NCI-H2196 (cell line): ENCODE measurements around the gene PAPOLG.

ENCODE experiments used
- DNase-seq: peaks from one replicate; lab custom pipeline; 2025; ENCODE audit not compliant: unreplicated experiment; lab: John Stamatoyannopoulos, UW

The PAPOLG gene

DNA sequence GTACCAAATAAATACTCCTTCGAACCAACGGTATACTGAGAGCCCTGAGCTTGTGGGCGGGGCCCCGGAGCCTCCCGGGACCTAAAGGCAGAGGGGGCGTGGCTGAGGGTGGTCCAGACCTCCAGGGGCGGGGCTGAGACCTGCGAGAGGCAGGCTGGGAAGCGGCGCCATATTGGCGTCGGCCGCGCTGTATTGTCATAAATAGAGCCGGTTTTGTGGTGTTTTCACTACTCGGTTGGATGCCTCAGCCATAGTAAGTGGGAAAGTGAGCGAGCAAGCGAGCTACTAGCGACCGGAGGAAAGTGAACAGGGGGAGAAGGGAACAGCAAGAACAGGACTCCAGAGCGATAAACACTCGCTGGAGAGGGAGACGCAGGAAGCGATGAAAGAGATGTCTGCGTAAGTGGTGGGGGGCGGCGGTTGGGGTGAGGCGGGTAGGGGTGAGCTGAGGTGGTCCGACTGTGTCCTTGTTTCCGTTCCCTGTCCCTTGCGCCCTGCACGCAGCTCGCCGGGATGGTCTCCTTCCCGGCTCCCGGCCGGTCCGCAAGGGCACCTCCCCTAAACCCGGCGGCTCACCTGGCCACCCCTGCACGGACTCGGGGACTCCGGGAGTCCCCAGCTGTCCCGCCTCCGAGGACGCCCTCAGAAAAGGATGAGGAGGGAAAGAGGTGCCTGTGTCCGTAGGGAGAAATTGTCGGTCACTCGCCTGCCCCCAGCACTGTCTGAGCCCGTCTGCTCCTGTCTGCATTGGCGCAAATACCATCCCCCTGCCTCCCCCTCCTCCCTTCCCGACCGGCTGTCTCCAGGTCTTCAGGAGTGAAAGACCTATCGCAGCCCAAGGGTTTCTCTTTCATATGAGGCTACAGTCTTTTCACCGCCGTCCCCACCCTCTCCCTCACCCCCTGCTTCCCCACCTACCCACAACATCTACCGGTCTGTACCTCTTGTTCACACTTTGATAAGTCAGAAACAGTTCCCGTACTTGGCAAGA lies at the start of gene PAPOLG:
Gene PAPOLG (plus strand): TSS at position 172 of the 991 bp plus-strand sequence. CDS start 211 bp downstream, at position 383.
- peak; percentile 80 for DNase-seq

GRCh38 chr2:60707750-60708371 lies 48.2 kb upstream of the PAPOLG start:
- peak; percentile 9 for DNase-seq

- no peak for DNase-seq
Observed at GRCh38 chr2:60708630-60709320, 47.3 kb upstream of the PAPOLG start.

GRCh38 chr2:60710707-60711106 lies 45.4 kb upstream of the PAPOLG start:
- DNase-seq, result no peak

GRCh38 chr2:60715561-60715960 lies 40.5 kb upstream of the PAPOLG start:
- DNase-seq, result no peak

GRCh38 chr2:60717691-60718090 lies 38.4 kb upstream of the PAPOLG start:
- no peak for DNase-seq

GRCh38 chr2:60719331-60719730 lies 36.7 kb upstream of the PAPOLG start:
- DNase-seq, result no peak

DNA sequence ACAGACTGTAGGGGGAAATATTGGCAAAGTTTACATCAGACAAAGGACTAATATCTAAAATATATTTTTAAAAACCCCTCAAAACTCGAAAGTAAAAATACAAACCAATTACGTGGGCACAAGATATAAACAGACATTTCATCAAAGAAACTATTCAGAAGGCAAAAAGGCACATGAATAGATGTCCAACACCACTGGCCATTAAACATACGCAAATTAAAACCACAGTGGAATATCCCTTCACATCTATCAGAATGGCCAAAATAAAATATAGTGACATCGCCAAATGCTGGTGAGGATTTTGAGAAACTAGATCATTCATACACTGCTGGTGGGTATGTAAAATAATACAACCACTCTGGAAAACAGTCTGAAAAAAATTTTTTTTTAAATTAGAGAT lies 30.6 kb upstream of the PAPOLG start:
- DNase-seq, result no peak

GRCh38 chr2:60728855-60729254 lies 27.2 kb upstream of the PAPOLG start:
- DNase-seq, result no peak

DNA sequence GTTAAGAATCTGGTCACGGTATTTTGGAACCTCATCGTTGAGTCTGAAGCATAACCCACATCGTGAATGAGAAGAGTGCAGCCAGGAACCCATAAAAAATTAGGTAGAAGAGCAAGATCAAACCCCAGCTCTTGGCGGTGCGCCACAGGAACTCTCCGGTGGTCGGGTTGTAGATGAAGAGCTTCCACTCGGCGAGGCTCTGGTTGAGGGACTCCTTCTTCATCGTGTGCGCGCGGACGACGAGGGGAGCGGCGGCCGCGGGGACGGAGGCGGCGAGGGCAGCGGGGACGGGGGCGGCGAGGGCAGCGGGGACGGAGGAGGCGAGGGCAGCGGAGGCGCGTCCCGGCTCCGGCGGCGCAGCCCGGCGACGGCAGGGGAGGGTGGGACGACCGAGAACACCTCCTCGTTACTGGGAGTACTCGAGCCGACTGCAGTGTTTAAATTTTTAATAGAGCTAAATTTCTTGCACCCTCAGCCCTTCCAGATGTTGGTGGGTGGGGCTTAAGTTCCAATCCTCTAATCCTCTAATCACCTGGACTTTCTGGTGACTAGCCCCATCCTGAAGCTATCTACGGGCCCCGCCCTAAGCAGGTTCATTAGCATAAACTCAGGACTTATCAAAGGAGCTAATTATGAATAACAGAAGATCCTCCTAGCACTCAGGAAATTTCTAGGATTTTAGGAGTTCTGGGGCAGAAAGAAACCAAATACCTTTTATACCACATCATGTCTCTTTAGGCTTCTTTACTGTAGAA lies 20.4 kb upstream of the PAPOLG start:
- no peak for DNase-seq

DNA sequence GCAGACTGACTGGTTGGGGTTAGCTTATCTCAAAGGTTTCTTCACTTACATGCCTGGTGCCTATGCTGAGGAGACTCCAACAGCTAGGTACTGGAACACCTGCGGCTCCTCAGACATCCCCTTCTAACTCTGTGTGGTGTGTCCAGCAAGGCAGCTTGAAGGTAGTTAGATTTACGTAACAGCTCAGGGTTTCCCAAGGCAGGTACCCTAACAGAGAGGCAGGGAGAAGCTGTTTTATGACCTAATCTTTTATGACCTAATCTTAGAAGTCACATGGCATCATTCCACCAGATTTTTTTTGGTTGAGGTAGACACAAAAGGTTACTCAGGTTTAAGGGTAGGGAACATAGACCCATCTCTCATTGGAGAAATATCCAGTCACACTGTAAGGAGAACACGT lies 17.4 kb upstream of the PAPOLG start:
- no peak for DNase-seq

GRCh38 chr2:60739156-60739555 lies 16.9 kb upstream of the PAPOLG start:
- no peak for DNase-seq

DNA sequence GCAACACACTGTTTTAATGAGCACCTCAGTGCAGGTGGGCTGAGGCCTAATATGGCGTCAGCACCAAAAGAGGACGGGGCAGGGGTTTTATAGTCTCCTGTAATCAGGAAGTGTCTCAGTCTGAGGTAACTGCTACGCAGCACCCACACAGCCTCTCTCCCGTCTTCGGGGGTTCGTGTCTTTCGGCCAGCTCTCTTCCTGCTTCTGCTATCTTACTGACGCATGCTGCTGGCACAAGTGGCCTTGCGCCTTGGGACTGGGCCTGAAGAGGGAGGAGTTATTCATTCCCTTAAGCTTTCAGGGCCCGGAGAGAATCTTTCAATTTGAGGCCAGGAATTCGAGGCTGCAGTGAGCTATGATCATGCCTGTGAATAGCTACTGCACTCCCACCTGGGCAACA lies 14.5 kb upstream of the PAPOLG start:
- DNase-seq, result no peak

GRCh38 chr2:60742419-60742818 lies 13.6 kb upstream of the PAPOLG start:
- DNase-seq, result no peak

- no peak for DNase-seq
Observed at GRCh38 chr2:60745330-60745729, 10.7 kb upstream of the PAPOLG start.

DNA sequence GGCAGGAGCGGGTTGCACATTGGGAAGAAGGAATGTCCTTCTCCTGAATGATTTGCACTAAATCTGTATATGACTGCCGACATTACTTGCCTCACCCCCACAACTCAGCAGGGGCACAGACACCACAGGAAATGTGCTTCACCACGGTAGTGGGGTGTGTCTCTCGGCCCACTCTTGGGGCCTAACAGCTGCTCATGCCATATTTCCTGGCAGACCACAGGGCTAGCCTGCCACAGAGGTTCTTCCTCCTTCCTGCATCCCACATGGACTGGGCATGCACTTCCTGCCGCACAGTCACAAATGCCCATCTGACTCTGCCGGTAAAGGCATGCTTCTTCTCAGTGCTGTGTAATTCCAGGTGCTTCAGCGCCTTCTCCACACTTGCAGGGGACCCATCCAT lies 10.3 kb upstream of the PAPOLG start:
- DNase-seq, result no peak

DNA sequence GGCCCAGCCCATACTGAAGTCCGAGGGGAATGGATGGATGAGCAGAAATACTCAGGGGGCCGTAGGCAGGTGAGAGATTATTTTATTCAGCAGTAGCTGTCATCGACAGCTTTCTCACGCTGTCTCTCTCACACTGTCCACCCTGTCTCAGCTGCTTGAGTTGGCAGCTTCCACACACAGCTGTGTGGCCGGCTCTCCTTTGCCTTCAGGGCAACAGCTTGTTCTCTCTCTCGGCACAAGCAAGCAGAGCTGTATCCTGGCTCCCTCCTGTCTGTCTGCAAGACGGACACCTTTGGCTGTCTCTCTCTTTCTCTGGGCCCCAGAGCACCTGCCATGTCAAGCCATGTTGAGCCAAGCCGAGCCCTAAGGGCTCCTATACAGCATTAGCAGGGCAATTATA lies 9.8 kb upstream of the PAPOLG start:
- DNase-seq, result no peak

DNA sequence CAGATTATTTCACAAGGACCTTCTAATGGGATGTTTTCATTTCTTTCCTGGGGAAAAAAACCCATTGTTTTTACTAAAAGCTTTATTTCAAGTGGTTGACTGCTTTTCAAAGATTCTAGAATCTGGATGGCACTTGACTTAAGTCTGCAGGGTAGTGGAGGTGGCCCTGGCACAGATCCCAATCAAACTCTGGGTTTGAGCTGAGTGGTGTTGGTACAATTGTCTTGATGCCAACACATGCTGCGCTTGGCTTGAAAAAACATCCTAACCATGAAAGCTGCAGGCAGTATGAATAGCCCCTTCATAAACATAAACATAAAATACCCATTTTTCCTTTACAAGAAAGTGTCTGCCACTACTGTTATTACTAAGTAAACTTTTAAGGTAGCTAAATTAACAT lies 3.6 kb downstream of the PAPOLG start:
- DNase-seq, result peak; percentile 32

DNA sequence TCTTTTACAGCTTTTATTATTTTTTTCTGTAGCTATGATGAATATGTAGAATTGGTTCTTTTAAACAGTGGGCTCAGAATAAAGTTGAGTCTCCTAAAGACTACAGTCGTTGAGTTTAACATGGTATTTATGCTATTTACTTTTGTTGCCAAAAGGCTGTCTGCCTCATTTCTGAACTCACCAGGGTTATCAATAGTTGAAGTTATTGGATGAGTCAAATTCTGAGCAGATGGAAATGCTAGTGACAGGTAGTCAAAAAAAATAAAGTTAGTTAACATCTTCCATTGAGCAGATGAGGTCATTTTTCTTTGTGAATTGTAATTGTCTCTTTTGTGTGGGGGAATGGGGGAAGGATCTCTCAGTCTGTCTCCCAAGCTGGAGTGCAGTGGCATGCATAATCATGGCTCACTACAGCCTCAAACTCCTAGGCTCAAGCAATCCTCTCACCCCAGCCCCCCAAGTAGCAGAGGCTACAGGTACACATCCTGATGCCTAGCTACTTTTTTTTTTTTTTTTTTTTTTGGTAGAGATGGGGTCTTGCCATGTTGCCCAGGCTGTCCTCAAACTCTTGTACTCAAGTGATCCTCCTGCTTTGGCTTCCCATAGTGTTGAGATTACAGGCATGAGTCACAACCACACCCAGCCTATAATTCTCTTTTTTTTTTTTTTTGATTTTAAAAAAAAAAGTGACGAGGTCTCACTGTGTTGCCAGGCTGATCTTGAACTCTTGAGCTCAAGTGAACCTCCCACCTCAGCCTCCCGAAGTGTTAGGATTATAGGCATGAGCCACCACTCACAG lies 8.9 kb downstream of the PAPOLG start:
- DNase-seq, result no peak

DNA sequence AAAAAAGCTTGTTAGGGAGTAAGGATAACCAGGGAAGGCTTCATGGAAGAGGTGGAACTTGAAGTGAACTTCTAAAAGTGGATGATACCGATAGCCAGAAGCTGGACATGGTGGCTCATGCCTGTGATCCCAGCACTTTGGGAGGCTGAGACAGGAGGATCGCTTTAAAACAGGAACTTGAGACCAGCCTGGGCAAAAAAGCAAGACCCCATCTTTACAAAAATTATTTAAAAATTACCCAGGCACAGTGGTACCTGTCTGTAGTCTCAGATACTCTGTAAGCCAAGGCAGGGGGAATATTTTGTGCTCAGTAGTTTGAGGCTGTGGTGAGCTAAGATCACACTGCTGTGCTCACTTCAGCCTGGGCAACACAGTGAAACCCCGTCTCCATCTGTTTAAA lies 10.2 kb downstream of the PAPOLG start:
- DNase-seq, result no peak
